ENCODE data around the gene ZNF512. TPM values are rescaled to one million over a fixed set of nuclear protein-coding genes. Genes with fewer than 3 reads are reported as not detected.

Gene ZNF512
- total RNA-seq, 1 experiment from 2014 or later, result 12.4 TPM

Small RNAs within 50 kb of the gene (small RNA-seq; reads per million reads assigned to genes)
- 0 reads per million in 2 experiments for gene RF00340

Other genes with a start within 250 kb of the ZNF512 start
- 59.8 and 66.5 TPM in 2 replicates for gene GTF3C2, start 226.3 kb upstream of the ZNF512 start, total RNA-seq (2014; rRNA removed; shearing (Covaris generic))
- gene EIF2B4, start 212.7 kb upstream of the ZNF512 start, total RNA-seq (2014; rRNA removed; shearing (Covaris generic)), result 28.7 and 31.2 TPM in 2 replicates
- gene SNX17, start 212.4 kb upstream of the ZNF512 start, total RNA-seq (2014; rRNA removed; shearing (Covaris generic)), result 80.9 and 88.7 TPM in 2 replicates
- 7.0 and 7.3 TPM in 2 replicates for gene ZNF513, start 202.3 kb upstream of the ZNF512 start, total RNA-seq (2014; rRNA removed; shearing (Covaris generic))
- 108 and 112 TPM in 2 replicates for gene PPM1G, start 173.5 kb upstream of the ZNF512 start, total RNA-seq (2014; rRNA removed; shearing (Covaris generic))
- gene NRBP1, start 154.4 kb upstream of the ZNF512 start, total RNA-seq (2014; rRNA removed; shearing (Covaris generic)), result 78.0 and 79.3 TPM in 2 replicates
- gene KRTCAP3, start 140.7 kb upstream of the ZNF512 start, total RNA-seq (2014; rRNA removed; shearing (Covaris generic)), result 0.69 and 1.0 TPM in 2 replicates
- 13.9 and 20.2 TPM in 2 replicates for gene IFT172, start 93.3 kb upstream of the ZNF512 start, total RNA-seq (2014; rRNA removed; shearing (Covaris generic))
- not detected in 2 replicates for gene FNDC4, start 87.8 kb upstream of the ZNF512 start, total RNA-seq (2014; rRNA removed; shearing (Covaris generic))
- not detected in 2 replicates for gene GCKR, start 86.2 kb upstream of the ZNF512 start, total RNA-seq (2014; rRNA removed; shearing (Covaris generic))
- 3.8 and 4.6 TPM in 2 replicates for gene CCDC121, start 46.0 kb downstream of the ZNF512 start, total RNA-seq (2014; rRNA removed; shearing (Covaris generic))
- gene GPN1, start 46.0 kb downstream of the ZNF512 start, total RNA-seq (2014; rRNA removed; shearing (Covaris generic)), result 35.0 and 39.5 TPM in 2 replicates
- 39.6 and 42.2 TPM in 2 replicates for gene SUPT7L, start 80.6 kb downstream of the ZNF512 start, total RNA-seq (2014; rRNA removed; shearing (Covaris generic))
- gene SLC4A1AP, start 80.8 kb downstream of the ZNF512 start, total RNA-seq (2014; rRNA removed; shearing (Covaris generic)), result 37.4 and 42.4 TPM in 2 replicates
- gene MRPL33, start 188.7 kb downstream of the ZNF512 start, total RNA-seq (2014; rRNA removed; shearing (Covaris generic)), result 248 and 320 TPM in 2 replicates